ENCODE measurements around the gene PRSS33. TPM values are rescaled to one million over a fixed set of nuclear protein-coding genes. Genes with fewer than 3 reads are reported as not detected.

The PRSS33 gene
- total RNA-seq, 1 donor from 2014 or later: not detected

- no peak for DNase-seq (ENCODE audit: low read depth)
- peaks cover 29% of the 10 kb centered on the region for H3K27me3 ChIP-seq (ENCODE audit: control insufficient read depth, insufficient read depth, low read length)
Observed at GRCh38 chr16:2784358-2785100, 2.8 kb downstream of the PRSS33 start.

GRCh38 chr16:2783581-2784357 lies 3.6 kb downstream of the PRSS33 start:
- DNase-seq (ENCODE audit: low read depth): no peak
- Histone ChIP-seq H3K27me3 (ENCODE audit: control insufficient read depth, insufficient read depth, low read length) (peaks cover 27% of the 10 kb centered on the region), H3K36me3 (ENCODE audit: control insufficient read depth, insufficient read depth, low read length) (no peaks in the 10 kb centered on the region), H3K4me3 (ENCODE audit: low read depth, low read length) (no peak overlapping the region)
- TF ChIP-seq CTCF (IDR thresholded peaks at IDR 0.05; ENCODE audit: insufficient read depth, low read length, poor library complexity, severe bottlenecking): no peak

More at GRCh38 chr16:2784358-2785100, 2.8 kb downstream of the PRSS33 start:
- H3K36me3 ChIP-seq (ENCODE audit: control insufficient read depth, insufficient read depth, low read length): no peaks in the 10 kb centered on the region
- TF ChIP-seq CTCF (IDR thresholded peaks at IDR 0.05; ENCODE audit: insufficient read depth, low read length, poor library complexity, severe bottlenecking): no peak
- H3K4me3 ChIP-seq (ENCODE audit: low read depth, low read length): no peak overlapping the region

- TF ChIP-seq CTCF (IDR thresholded peaks at IDR 0.05; ENCODE audit: insufficient read depth, low read length, poor library complexity, severe bottlenecking): no peak
- H3K36me3 ChIP-seq (ENCODE audit: control insufficient read depth, insufficient read depth, low read length): no peaks in the 10 kb centered on the region
- no peak for DNase-seq (ENCODE audit: low read depth)
- no peak overlapping the region for H3K4me3 ChIP-seq (ENCODE audit: low read depth, low read length)
- peaks cover 23% of the 10 kb centered on the region for H3K27me3 ChIP-seq (ENCODE audit: control insufficient read depth, insufficient read depth, low read length)
Observed at GRCh38 chr16:2782583-2783351, 4.6 kb downstream of the PRSS33 start.

- peaks cover 5% of the 10 kb centered on the region for H3K27me3 ChIP-seq (ENCODE audit: control insufficient read depth, insufficient read depth, low read length)
- no peak for TF ChIP-seq CTCF (IDR thresholded peaks at IDR 0.05; ENCODE audit: insufficient read depth, low read length, poor library complexity, severe bottlenecking)
- H3K36me3 ChIP-seq (ENCODE audit: control insufficient read depth, insufficient read depth, low read length): no peaks in the 10 kb centered on the region
- no peak overlapping the region for H3K4me3 ChIP-seq (ENCODE audit: low read depth, low read length)
- no peak for DNase-seq (ENCODE audit: low read depth)
Observed at GRCh38 chr16:2779978-2780898, 7.1 kb downstream of the PRSS33 start.
